Measurements from ENCODE around the gene GALNT12.

DNA sequence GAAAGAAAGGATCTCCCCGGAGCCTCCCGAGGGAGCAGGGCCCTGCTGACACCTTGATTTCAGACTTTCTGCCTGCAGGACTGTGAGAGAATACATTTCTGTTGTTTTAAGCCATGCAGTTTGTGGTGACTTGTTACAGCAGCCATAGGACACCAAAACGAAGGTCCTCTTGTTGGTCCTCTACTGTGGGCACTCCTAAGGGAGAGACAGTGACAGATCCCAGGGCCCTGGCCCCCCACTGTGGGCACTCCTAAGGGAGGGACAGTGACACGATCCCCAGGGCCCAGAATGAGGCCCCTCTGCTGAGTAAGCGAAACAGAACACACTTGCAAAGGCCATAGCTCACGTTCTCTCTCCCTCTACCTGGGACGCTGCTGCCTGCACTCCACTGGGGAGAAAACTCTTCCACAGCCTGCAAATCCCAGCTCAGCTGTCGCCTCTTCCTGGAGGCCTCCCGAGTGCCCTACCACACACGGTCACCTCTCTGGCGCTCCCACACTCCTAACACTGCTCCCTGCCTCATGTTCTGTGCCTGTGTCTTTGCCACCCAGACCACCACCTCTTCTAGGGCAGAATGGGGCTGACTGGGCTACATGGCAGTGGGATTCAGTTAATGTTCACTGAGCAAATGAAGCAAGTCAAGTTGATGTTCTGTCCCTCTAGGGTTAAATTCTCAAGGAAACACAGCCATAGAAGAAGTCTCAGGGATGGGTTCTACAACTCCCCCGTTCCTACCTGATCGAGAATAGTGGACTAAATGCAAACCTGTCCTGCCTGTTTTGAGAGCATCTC is 34.9 kb upstream of the GALNT12 start:
- TF ChIP-seq POLR2A (IDR thresholded peaks at IDR 0.05; ENCODE audit: low read depth, low read length): no peak
- no peak for TF ChIP-seq POLR2AphosphoS5 (IDR thresholded peaks at IDR 0.05; ENCODE audit: low read depth, low read length)
- TF ChIP-seq SPI1 (IDR thresholded peaks at IDR 0.05; ENCODE audit: low read depth, low read length): no peak
